Measurements from ENCODE around the gene MYL6B.

DNA sequence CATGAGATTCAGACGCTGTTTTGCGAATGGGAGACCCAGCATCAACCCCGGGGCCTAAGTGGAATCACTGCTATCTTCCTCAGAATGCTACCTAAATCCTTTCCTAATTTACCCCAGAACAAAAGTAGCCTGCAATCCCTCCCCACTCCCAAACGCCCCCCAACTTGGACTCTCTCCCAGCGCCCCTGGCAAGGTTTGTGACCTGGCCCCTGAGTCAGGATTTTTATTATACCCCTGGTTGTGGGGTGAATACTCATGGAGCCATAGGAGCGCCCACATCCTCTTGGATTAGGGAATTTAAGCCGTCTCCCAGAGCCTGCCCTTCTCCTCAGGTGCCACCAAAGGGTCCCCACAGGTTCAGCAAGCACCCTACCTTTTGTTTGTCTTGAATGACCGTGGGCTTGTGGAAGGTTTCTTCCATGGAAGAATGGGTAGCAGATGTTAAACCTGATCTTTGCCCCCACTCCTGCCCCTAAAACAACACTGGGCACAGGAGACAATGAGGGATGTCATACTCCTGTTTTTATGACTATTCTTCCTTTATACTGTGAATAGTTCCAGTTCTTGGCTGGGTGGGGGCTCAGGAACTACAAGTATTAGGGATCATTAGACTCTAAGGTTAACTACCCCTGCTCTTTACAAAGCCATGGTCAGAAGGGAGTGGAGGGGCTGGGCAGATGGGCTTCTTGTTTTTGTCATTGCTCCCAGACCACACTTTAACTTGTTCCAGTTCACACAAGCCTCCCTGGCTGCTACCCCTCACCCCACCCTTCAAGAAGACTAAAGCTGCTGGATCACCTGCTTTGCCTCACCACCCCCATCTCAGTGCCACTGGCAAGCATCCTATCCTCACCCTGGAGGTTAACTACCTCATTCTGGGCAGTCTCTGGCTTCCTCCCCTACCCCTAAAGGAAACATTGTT, 630 bp downstream of the MYL6B start:
- TF ChIP-seq, protein P1, sequence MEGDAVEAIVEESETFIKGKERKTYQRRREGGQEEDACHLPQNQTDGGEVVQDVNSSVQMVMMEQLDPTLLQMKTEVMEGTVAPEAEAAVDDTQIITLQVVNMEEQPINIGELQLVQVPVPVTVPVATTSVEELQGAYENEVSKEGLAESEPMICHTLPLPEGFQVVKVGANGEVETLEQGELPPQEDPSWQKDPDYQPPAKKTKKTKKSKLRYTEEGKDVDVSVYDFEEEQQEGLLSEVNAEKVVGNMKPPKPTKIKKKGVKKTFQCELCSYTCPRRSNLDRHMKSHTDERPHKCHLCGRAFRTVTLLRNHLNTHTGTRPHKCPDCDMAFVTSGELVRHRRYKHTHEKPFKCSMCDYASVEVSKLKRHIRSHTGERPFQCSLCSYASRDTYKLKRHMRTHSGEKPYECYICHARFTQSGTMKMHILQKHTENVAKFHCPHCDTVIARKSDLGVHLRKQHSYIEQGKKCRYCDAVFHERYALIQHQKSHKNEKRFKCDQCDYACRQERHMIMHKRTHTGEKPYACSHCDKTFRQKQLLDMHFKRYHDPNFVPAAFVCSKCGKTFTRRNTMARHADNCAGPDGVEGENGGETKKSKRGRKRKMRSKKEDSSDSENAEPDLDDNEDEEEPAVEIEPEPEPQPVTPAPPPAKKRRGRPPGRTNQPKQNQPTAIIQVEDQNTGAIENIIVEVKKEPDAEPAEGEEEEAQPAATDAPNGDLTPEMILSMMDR (IDR thresholded peaks at IDR 0.05) = no peak
- TF ChIP-seq POLR2A (IDR thresholded peaks at IDR 0.05) = no peak
- TF ChIP-seq EP300 (IDR thresholded peaks at IDR 0.05) = no peak

All from tibial nerve (tissue), 4 donors.